Measurements from ENCODE around the gene MMEL1.
"Not testable (repeated sequence)": the region's sequence is repeated elsewhere in the genome, so short reads cannot be mapped to it uniquely, and the experiment has no call there.

MMEL1 gene

GRCh38 chr1:2569703-2570102 is 63.1 kb downstream of the MMEL1 start:
- not testable (repeated sequence) for DNase-seq

GRCh38 chr1:2569060-2569459 is 63.8 kb downstream of the MMEL1 start:
- no peak for DNase-seq

- DNase-seq, result not testable (repeated sequence)
Measured at GRCh38 chr1:2568187-2568816, 64.5 kb downstream of the MMEL1 start.

- DNase-seq, result no peak
Measured at GRCh38 chr1:2567083-2567679, 65.6 kb downstream of the MMEL1 start.

- DNase-seq, result no peak
Measured at GRCh38 chr1:2566101-2567045, 66.4 kb downstream of the MMEL1 start.

- no peak for DNase-seq
Measured at GRCh38 chr1:2564815-2565374, 67.9 kb downstream of the MMEL1 start.

GRCh38 chr1:2564006-2564814 is 68.6 kb downstream of the MMEL1 start:
- DNase-seq, result no peak

- DNase-seq, result no peak
Measured at GRCh38 chr1:2563205-2563604, 69.6 kb downstream of the MMEL1 start.

- DNase-seq, result no peak
Measured at GRCh38 chr1:2561898-2562895, 70.6 kb downstream of the MMEL1 start.

GRCh38 chr1:2561446-2561845 is 71.4 kb downstream of the MMEL1 start:
- DNase-seq, result no peak

- DNase-seq, result no peak
Measured at GRCh38 chr1:2560299-2561073, 72.3 kb downstream of the MMEL1 start.

- DNase-seq, result no peak
Measured at GRCh38 chr1:2559509-2560298, 73.1 kb downstream of the MMEL1 start.

- DNase-seq, result no peak
Measured at GRCh38 chr1:2558861-2559260, 74.0 kb downstream of the MMEL1 start.

GRCh38 chr1:2558420-2558819 is 74.4 kb downstream of the MMEL1 start:
- no peak for DNase-seq

GRCh38 chr1:2557482-2558400 is 75.1 kb downstream of the MMEL1 start:
- no peak for DNase-seq

GRCh38 chr1:2556678-2557481 is 75.9 kb downstream of the MMEL1 start:
- DNase-seq, result no peak

- peak; percentile 82 for DNase-seq
Measured at GRCh38 chr1:2556277-2556677, 76.5 kb downstream of the MMEL1 start, which contains the start of gene TNFRSF14. Gene TNFRSF14 (plus strand): TSS chr1:2556371. CDS start chr1:2556665, 294 bp downstream.

Measured in DMS79 treated with DMSO at 0.1 percent for 48 hours (cell line).